Panc1 (cell line): ENCODE data around the gene UBXN1. TPM values are rescaled to one million over a fixed set of nuclear protein-coding genes. Genes with fewer than 3 reads are reported as not detected.

ENCODE experiments used
- ATAC-seq: fragments of 200-7000 bp; cut with Tn5 transposase; 2 replicates; pipeline ENCODE4 v1.9.1; 2020; ENCODE audit warnings: mild to moderate bottlenecking, moderate library complexity
- BruUV-seq: library from RNA; stranded (reverse); fragments of 400-500 nt; replicated peaks from 2 replicates; lab custom pipeline; 2021; lab: Mats Ljungman, UMichigan
- CTCF ChIA-PET: fragments of 300-600 bp; sonication (Branson Sonifier 250); formaldehyde crosslinking; loops from one replicate; lab custom pipeline; 2022; ENCODE audit warnings: antibody characterized with exemption; lab: Charles Lee
- POLR2A ChIA-PET: fragments of 300-600 bp; sonication (Branson Sonifier 250); formaldehyde crosslinking; loops from one replicate; lab custom pipeline; 2022; ENCODE audit warnings: antibody characterized with exemption; lab: Charles Lee
- DNase-seq: peaks from one replicate; pipeline ENCODE4 v3.0.0-alpha.2; 2010; ENCODE audit warnings: low read depth, low spot score
- H3K27ac ChIP-seq: 2 replicates; pipeline ENCODE4 v1.5.1; 2011; ENCODE audit warnings: mild to moderate bottlenecking, low read length, inconsistent platforms
- H3K27me3 ChIP-seq: fragments of 200-500 bp; sonication (Bioruptor generic); 2 replicates; pipeline ENCODE4 v1.6.0; 2014; ENCODE audit warnings: low read length, inconsistent platforms; ENCODE audit not compliant: control insufficient read depth, insufficient read depth
- H3K36me3 ChIP-seq: fragments of 200-500 bp; sonication (Bioruptor generic); 2 replicates; pipeline ENCODE4 v1.5.1; 2014; ENCODE audit warnings: inconsistent platforms, mild to moderate bottlenecking, low read length, moderate library complexity; ENCODE audit not compliant: control insufficient read depth, insufficient read depth
- H3K4me1 ChIP-seq: 2 replicates; pipeline ENCODE4 v1.5.1; 2011; ENCODE audit warnings: inconsistent platforms, mild to moderate bottlenecking, low read length, moderate library complexity; ENCODE audit not compliant: control insufficient read depth, insufficient read depth
- H3K4me3 ChIP-seq, 2 experiments: 2 replicates each; pipeline ENCODE4 v1.5.1; 2011 to 2012; ENCODE audit warnings: low read depth in 2 of 2, low read length in 2 of 2, mild to moderate bottlenecking in 2 of 2, inconsistent platforms in 1 of 2, moderate library complexity in 1 of 2
- H3K9me3 ChIP-seq: fragments of 200-500 bp; sonication (Bioruptor generic); 2 replicates; pipeline ENCODE4 v1.5.1; 2014; ENCODE audit warnings: low read depth, mild to moderate bottlenecking, inconsistent platforms, low read length, moderate library complexity; ENCODE audit not compliant: control insufficient read depth, insufficient read depth
- POLR2AphosphoS5 ChIP-seq: IDR thresholded peaks from 2 replicates; pipeline ENCODE4 v1.6.1; 2012; ENCODE audit warnings: mild to moderate bottlenecking, low read depth, low read length, moderate library complexity
- SIN3A ChIP-seq: IDR thresholded peaks from 2 replicates; pipeline ENCODE4 v1.6.1; 2012; ENCODE audit warnings: low read depth, mild to moderate bottlenecking, low read length, moderate library complexity, borderline replicate concordance; ENCODE audit not compliant: insufficient read depth
- TCF7L2 ChIP-seq: IDR thresholded peaks from 2 replicates; pipeline ENCODE4 v1.6.1; 2011; ENCODE audit warnings: mild to moderate bottlenecking, low read depth, low read length, inconsistent platforms
- in situ Hi-C: cut with HindIII; loops from 2 replicates; pipeline ENCODE4 v1.10.0; 2016; ENCODE audit warnings: low sequenced_read_pairs, low pct_unique_long_range_greater_than_20kb
- intact Hi-C: fragments of 100-400 bp; cut with micrococcal nuclease; formaldehyde crosslinking; loops from one replicate; pipeline ENCODE4 v1.10.0; 2022; ENCODE audit not compliant: unreplicated experiment
- total RNA-seq: library from RNA; stranded (reverse); gene quantifications from one replicate; pipeline ENCODE4 v1.2.1, GENCODE V29; 2021; ENCODE audit not compliant: unreplicated experiment
- TF ChIP-seq, protein P1 (sequence below): fragments of 450-650 bp; IDR thresholded peaks from 2 replicates; pipeline ENCODE4 v1.5.1; 2017; ENCODE audit warnings: mild to moderate bottlenecking
- TF ChIP-seq, protein P2 (sequence below), 2 experiments: IDR thresholded peaks; 2 replicates each; pipeline ENCODE4 v1.6.1; 2011 to 2012; ENCODE audit warnings: low read depth in 2 of 2, control low read depth in 1 of 2, low read length in 1 of 2, mild to moderate bottlenecking in 1 of 2, moderate library complexity in 1 of 2; ENCODE audit not compliant: insufficient read depth in 1 of 2

Gene UBXN1
- total RNA-seq, 1 experiment from 2014 or later, result 105 TPM

DNA sequence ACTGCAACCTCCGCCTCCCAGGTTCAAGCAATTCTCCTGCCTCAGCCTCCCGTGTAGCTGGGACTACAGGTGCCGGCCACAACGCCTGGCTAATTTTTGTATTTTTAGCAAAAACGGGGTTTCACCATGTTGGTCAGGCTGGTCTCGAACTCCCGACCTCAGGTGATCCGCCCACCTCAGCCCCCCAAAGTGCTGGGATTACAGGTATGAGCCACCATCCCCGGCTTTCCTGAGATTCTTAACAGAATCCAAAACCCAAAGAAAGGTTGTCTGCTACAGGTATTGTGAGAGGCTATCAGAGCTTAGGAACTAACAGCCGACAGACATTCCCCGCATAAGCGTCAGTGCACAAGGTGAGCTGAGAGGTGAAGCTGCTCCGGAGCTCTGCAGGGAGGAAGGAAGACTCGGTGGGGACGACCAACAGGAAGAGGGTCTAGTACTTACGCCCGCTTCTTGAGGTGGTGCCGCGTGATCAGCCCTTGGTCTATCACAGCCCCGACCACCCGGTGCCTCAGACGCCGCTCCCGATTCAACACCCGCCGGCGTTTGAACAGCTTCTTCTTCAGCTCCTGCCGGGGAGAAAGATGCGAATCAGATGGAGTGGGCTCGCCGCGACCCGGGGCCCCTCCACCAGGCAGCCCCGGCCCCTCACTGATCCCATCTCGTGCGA, 14.3 kb downstream of the UBXN1 start:
- BruUV-seq, result TSS peak; percentile 83
- TF ChIP-seq, protein P1, sequence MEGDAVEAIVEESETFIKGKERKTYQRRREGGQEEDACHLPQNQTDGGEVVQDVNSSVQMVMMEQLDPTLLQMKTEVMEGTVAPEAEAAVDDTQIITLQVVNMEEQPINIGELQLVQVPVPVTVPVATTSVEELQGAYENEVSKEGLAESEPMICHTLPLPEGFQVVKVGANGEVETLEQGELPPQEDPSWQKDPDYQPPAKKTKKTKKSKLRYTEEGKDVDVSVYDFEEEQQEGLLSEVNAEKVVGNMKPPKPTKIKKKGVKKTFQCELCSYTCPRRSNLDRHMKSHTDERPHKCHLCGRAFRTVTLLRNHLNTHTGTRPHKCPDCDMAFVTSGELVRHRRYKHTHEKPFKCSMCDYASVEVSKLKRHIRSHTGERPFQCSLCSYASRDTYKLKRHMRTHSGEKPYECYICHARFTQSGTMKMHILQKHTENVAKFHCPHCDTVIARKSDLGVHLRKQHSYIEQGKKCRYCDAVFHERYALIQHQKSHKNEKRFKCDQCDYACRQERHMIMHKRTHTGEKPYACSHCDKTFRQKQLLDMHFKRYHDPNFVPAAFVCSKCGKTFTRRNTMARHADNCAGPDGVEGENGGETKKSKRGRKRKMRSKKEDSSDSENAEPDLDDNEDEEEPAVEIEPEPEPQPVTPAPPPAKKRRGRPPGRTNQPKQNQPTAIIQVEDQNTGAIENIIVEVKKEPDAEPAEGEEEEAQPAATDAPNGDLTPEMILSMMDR, result no peak
- no peak for TF ChIP-seq SIN3A
- no peak for TF ChIP-seq POLR2AphosphoS5
- TF ChIP-seq TCF7L2, result no peak
- TF ChIP-seq, protein P2, sequence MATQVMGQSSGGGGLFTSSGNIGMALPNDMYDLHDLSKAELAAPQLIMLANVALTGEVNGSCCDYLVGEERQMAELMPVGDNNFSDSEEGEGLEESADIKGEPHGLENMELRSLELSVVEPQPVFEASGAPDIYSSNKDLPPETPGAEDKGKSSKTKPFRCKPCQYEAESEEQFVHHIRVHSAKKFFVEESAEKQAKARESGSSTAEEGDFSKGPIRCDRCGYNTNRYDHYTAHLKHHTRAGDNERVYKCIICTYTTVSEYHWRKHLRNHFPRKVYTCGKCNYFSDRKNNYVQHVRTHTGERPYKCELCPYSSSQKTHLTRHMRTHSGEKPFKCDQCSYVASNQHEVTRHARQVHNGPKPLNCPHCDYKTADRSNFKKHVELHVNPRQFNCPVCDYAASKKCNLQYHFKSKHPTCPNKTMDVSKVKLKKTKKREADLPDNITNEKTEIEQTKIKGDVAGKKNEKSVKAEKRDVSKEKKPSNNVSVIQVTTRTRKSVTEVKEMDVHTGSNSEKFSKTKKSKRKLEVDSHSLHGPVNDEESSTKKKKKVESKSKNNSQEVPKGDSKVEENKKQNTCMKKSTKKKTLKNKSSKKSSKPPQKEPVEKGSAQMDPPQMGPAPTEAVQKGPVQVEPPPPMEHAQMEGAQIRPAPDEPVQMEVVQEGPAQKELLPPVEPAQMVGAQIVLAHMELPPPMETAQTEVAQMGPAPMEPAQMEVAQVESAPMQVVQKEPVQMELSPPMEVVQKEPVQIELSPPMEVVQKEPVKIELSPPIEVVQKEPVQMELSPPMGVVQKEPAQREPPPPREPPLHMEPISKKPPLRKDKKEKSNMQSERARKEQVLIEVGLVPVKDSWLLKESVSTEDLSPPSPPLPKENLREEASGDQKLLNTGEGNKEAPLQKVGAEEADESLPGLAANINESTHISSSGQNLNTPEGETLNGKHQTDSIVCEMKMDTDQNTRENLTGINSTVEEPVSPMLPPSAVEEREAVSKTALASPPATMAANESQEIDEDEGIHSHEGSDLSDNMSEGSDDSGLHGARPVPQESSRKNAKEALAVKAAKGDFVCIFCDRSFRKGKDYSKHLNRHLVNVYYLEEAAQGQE (IDR thresholded peaks at IDR 0.05; ENCODE audit: insufficient read depth in 1 of 2, low read depth in 2 of 2, low read length in 1 of 2), result no peak
- CTCF ChIA-PET, result interaction anchor here (0.6 to 0.9 kb wide), 2 partner anchors 53 to 54 kb away, joined by 3 to 6 read pairs; no protein-coding TSS in a partner anchor
- in situ Hi-C loops (no loop called here), intact Hi-C loops (no loop called here)
- H3K4me1 ChIP-seq, result peaks cover 16% of the 10 kb centered on the region
- POLR2A ChIA-PET, result interaction anchor here (0.5 to 1.7 kb wide), 13 partner anchors 9 to 226 kb away, joined by 3 to 10 read pairs (median 3); partner anchors contain the start of genes HNRNPUL2, INTS5 and TTC9C
- H3K4me3 ChIP-seq, result peak overlapping the region; percentile 94 to 96
- peaks cover 9% of the 10 kb centered on the region for H3K36me3 ChIP-seq
- no peaks in the 10 kb centered on the region for H3K9me3 ChIP-seq
- H3K27me3 ChIP-seq, result no peaks in the 10 kb centered on the region
- peak; percentile 46 for ATAC-seq
- peak overlapping the region; percentile 99 for H3K27ac ChIP-seq
- no peak for DNase-seq

DNA sequence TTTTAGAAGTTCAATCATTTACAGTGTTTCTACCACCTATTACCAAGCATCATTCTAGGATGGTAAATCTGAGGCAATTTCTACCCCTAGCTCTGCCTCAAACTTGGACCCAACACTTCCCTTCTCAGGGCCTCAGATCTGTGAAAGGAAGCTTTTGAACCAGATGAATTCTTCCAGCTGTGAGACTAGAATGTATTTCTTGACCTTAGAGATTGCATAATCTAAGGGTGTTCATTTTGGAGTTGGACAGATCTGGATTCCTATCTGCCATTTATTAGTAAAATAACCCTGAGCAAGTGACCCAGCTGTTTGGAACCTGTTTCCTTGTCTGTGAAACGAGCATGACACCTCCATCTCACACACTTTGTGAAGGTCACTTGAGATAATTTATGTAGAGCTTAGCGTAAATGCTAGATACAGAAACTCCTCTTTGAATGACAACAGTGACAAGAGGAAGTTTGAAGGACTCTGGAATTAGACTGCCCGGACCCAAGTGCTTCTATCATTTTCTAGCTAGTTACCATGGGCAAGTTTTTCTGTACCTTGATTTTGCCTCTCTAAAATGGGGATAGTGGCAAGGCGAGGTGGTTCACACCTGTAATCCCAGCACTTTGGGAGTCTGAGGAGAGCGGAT, 22.0 kb downstream of the UBXN1 start:
- Histone ChIP-seq H3K9me3 (no peaks in the 10 kb centered on the region), H3K27me3 (no peaks in the 10 kb centered on the region), H3K36me3 (peaks cover 8% of the 10 kb centered on the region; the same call in 1 of the 2 replicates), H3K27ac (no peak overlapping the region), H3K4me1 (no peaks in the 10 kb centered on the region), H3K4me3 (no peak overlapping the region)
- DNase-seq (no peak), ATAC-seq (no peak)
- TF ChIP-seq SIN3A (no peak), TCF7L2 (no peak), POLR2AphosphoS5 (no peak)
- TF ChIP-seq, protein P2 (IDR thresholded peaks at IDR 0.05; ENCODE audit: insufficient read depth in 1 of 2, low read depth in 2 of 2, low read length in 1 of 2), result no peak
- TF ChIP-seq, protein P1, result no peak
- in situ Hi-C loops, result no loop called here
- intact Hi-C loops, result no loop called here
- CTCF ChIA-PET, result interaction anchor here (0.6 kb wide), 2 partner anchors 26 to 103 kb away, joined by 3 to 7 read pairs; no protein-coding TSS in a partner anchor
- BruUV-seq, result no TSS peak
- POLR2A ChIA-PET, result no interaction called here
